ENCODE data around the gene RIOX2.
"Not testable (repeated sequence)": the region's sequence is repeated elsewhere in the genome, so short reads cannot be mapped to it uniquely, and the experiment has no call there.

DNA sequence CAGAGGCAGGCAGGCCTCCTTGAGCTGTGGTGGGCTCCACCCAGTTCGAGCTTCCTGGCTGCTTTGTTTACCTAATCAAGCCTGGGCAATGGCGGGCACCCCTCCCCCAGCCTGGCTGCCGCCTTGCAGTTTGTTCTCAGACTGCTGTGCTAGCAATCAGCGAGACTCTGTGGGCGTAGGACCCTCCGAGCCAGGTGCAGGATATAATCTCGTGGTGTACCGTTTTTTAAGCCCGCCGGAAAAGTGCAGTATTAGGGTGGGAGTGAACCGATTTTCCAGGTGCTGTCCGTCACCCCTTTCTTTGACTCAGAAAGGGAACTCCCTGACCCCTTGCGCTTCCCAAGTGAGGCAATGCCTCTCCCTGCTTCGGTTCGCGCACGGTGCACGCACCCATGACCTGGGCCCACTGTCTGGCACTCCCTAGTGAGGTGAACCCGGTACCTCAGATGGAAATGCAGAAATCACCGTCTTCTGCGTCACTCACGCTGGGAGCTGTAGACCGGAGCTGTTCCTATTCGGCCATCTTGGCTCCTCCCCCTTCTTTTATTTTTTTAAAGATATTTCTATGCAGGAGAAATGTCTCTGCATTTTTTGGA, 61.9 kb downstream of the RIOX2 start:
- TF ChIP-seq, protein P1, sequence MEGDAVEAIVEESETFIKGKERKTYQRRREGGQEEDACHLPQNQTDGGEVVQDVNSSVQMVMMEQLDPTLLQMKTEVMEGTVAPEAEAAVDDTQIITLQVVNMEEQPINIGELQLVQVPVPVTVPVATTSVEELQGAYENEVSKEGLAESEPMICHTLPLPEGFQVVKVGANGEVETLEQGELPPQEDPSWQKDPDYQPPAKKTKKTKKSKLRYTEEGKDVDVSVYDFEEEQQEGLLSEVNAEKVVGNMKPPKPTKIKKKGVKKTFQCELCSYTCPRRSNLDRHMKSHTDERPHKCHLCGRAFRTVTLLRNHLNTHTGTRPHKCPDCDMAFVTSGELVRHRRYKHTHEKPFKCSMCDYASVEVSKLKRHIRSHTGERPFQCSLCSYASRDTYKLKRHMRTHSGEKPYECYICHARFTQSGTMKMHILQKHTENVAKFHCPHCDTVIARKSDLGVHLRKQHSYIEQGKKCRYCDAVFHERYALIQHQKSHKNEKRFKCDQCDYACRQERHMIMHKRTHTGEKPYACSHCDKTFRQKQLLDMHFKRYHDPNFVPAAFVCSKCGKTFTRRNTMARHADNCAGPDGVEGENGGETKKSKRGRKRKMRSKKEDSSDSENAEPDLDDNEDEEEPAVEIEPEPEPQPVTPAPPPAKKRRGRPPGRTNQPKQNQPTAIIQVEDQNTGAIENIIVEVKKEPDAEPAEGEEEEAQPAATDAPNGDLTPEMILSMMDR (conservative IDR thresholded peaks at IDR 0.05), result not testable (repeated sequence)
- not testable (repeated sequence) for TF ChIP-seq ZFX (IDR thresholded peaks at IDR 0.05)
